HepG2 (cell line): ENCODE measurements around the gene C1orf116. TPM values are rescaled to one million over a fixed set of nuclear protein-coding genes. Genes with fewer than 3 reads are reported as not detected.
A peak's percentile ranks its signal among the peaks of the same experiment; 100 is the strongest.

ENCODE experiments used
- ATAC-seq: fragments of 200-7000 bp; cut with Tn5 transposase; 3 replicates; pipeline ENCODE4 v1.9.1; 2020; ENCODE audit warnings: mild to moderate bottlenecking, moderate library complexity
- BruUV-seq: library from RNA; stranded (reverse); fragments of 400-500 nt; replicated peaks from 2 replicates; lab custom pipeline; 2021; lab: Mats Ljungman, UMichigan
- CTCF ChIA-PET: fragments of 300-600 bp; formaldehyde crosslinking; extraction: SDS; loops from one replicate; lab custom pipeline; 2021; ENCODE audit warnings: low total read pairs, inconsistent platforms, low intra/inter-chr PET ratio; lab: Yijun Ruan, JAX
- POLR2A ChIA-PET: fragments of 350-600 bp; sonication (Branson Sonifier 250); formaldehyde crosslinking; loops from one replicate; lab custom pipeline; 2020; ENCODE audit warnings: antibody characterized with exemption, inconsistent platforms; lab: Yijun Ruan, JAX
- DNase-seq: peaks from one replicate; pipeline ENCODE4 v3.0.0-alpha.2; 2015; ENCODE audit warnings: low spot score
- FAIRE-seq: peaks from 3 replicates; lab custom pipeline; 2011; peaks lifted over from hg19 to GRCh38; lab: Jason Lieb, UNC
- H2AFZ ChIP-seq: one replicate; pipeline ENCODE4 v1.6.1; 2011; ENCODE audit warnings: low read length, inconsistent platforms
- H3K27ac ChIP-seq: fragments of 300-600 bp; 3 replicates; pipeline ENCODE4 v1.8.0; 2011; ENCODE audit warnings: mixed run types, mild to moderate bottlenecking, mixed read lengths, low read length, inconsistent platforms; ENCODE audit not compliant: insufficient read depth; ENCODE audit errors: extremely low read length
- H3K27me3 ChIP-seq, 2 experiments: fragments of 200-600 bp in 1 of 2; 2 replicates in 1 of 2; 3 replicates in 1 of 2; pipeline versions ENCODE4 v1.6.0 to v1.8.0; 2011; ENCODE audit warnings: low read length in 2 of 2, mild to moderate bottlenecking in 2 of 2, moderate library complexity in 2 of 2, inconsistent platforms in 1 of 2; ENCODE audit not compliant: insufficient read depth in 2 of 2, control insufficient read depth in 1 of 2
- H3K36me3 ChIP-seq, 2 experiments: fragments of 200-600 bp in 1 of 2; replicated peaks in 1 of 2; 2 replicates in 1 of 2; 3 replicates in 1 of 2; pipeline versions ENCODE4 v1.5.1 to v1.8.0; 2011; ENCODE audit warnings: low read length in 2 of 2, inconsistent platforms in 1 of 2; ENCODE audit not compliant: insufficient read depth in 2 of 2, control insufficient read depth in 1 of 2
- H3K4me1 ChIP-seq: 2 replicates; pipeline ENCODE4 v1.5.1; 2012; ENCODE audit warnings: low read length, inconsistent platforms; ENCODE audit not compliant: insufficient read depth
- H3K4me2 ChIP-seq: 2 replicates; pipeline ENCODE4 v1.6.0; 2011; ENCODE audit warnings: low read depth, low read length, inconsistent platforms
- H3K4me3 ChIP-seq, 3 experiments: fragments of 200-600 bp in 1 of 3; sonication (generic), shearing (Covaris generic) in 1 of 3; replicated peaks in 1 of 3; 2 replicates each; pipeline ENCODE4 v1.5.1; 2011 to 2016; ENCODE audit warnings: low read length in 3 of 3, inconsistent platforms in 2 of 3, low read depth in 2 of 3, mild to moderate bottlenecking in 2 of 3, control low read depth in 1 of 3, mixed read lengths in 1 of 3; ENCODE audit not compliant: insufficient read depth in 1 of 3
- H3K79me2 ChIP-seq: one replicate; pipeline ENCODE4 v1.6.1; 2011; ENCODE audit warnings: low read length, inconsistent platforms; ENCODE audit not compliant: insufficient read depth
- H3K9ac ChIP-seq: 2 replicates; pipeline ENCODE4 v1.6.0; 2011; ENCODE audit warnings: mild to moderate bottlenecking, low read depth, low read length, inconsistent platforms; ENCODE audit not compliant: insufficient read depth
- H3K9me3 ChIP-seq: 2 replicates; pipeline ENCODE4 v1.5.1; 2012; ENCODE audit warnings: mild to moderate bottlenecking, low read length
- H4K20me1 ChIP-seq: 2 replicates; pipeline ENCODE4 v1.6.0; 2011; ENCODE audit warnings: inconsistent platforms, mild to moderate bottlenecking, low read length, moderate library complexity; ENCODE audit not compliant: insufficient read depth
- HMG20B ChIP-seq: conservative IDR thresholded peaks from 2 replicates; pipeline ENCODE4 v1.6.1; 2016; ENCODE audit warnings: missing genetic modification reagents, missing compliant biosample characterization
- MAFK ChIP-seq, 2 experiments: IDR thresholded peaks in 1 of 2; conservative IDR thresholded peaks in 1 of 2; 2 replicates each; pipeline ENCODE4 v1.6.1; 2011; ENCODE audit warnings: improper control_type of control experiment in 2 of 2, low read length in 2 of 2
- NFATC3 ChIP-seq: sonication (generic); formaldehyde crosslinking; IDR thresholded peaks from 2 replicates; pipeline ENCODE4 v1.5.1; 2020; ENCODE audit warnings: mild to moderate bottlenecking, missing genetic modification reagents
- SP5 ChIP-seq: IDR thresholded peaks from 2 replicates; pipeline ENCODE4 v1.6.1; 2016; ENCODE audit warnings: low read depth, borderline replicate concordance
- ZNF317 ChIP-seq: sonication (generic); formaldehyde crosslinking; IDR thresholded peaks from 2 replicates; pipeline ENCODE4 v1.5.0; 2020; ENCODE audit warnings: mild to moderate bottlenecking, missing genetic modification reagents
- WGBS: methylation state at CpG from one replicate; pipeline ENCODE4 v1.1.6; 2017; ENCODE audit warnings: low lambda C conversion rate; 5-methylcytosine and 5-hydroxymethylcytosine counted together
- in situ Hi-C: cut with HindIII; loops from 2 replicates; pipeline ENCODE4 v1.10.0; 2017; ENCODE audit warnings: low pct_unique_long_range_greater_than_20kb; ENCODE audit not compliant: extremely low pct_ligation_motif_present
- intact Hi-C: fragments of 100-400 bp; cut with micrococcal nuclease; formaldehyde crosslinking; loops from one replicate; pipeline ENCODE4 v1.10.0; 2022; ENCODE audit not compliant: unreplicated experiment
- polyA plus RNA-seq, 8 experiments: library from polyadenylated mRNA; depleted of rRNA in 3 of 8; stranded (reverse) in 7 of 8; unstranded in 1 of 8; fragments of >200 nt; fragmentation: Illumina TruSeq in 4 of 8; extraction: Trizol in 4 of 8; gene quantifications; 2 replicates each; pipeline versions ENCODE4 v1.2.1 to v1.2.3, GENCODE V29; 2011 to 2016; ENCODE audit warnings: low read depth in 4 of 8, missing spikeins in 1 of 8, mixed read lengths in 1 of 8; ENCODE audit not compliant: insufficient read depth in 1 of 8
- total RNA-seq, 5 experiments: library from RNA; depleted of rRNA; stranded (reverse); fragments of >200 nt; fragmentation: Illumina TruSeq; extraction: Trizol; gene quantifications; 2 replicates each; pipeline ENCODE4 v1.2.3, GENCODE V29; 2016; ENCODE audit warnings: low read depth in 1 of 5
- TF ChIP-seq, protein P1 (sequence below): sonication (generic); formaldehyde crosslinking; IDR thresholded peaks from 2 replicates; pipeline ENCODE4 v1.4.0; 2020; ENCODE audit warnings: missing genetic modification reagents, mild to moderate bottlenecking, borderline replicate concordance
- TF ChIP-seq, protein P2 (sequence below): sonication (generic); formaldehyde crosslinking; IDR thresholded peaks from 2 replicates; pipeline ENCODE4 v1.4.0; 2020; ENCODE audit warnings: mild to moderate bottlenecking, missing genetic modification reagents
- TF ChIP-seq, protein P3 (sequence below): sonication (generic); formaldehyde crosslinking; IDR thresholded peaks from 2 replicates; pipeline ENCODE4 v1.8.1; 2022; ENCODE audit warnings: low read depth, mild to moderate bottlenecking, missing genetic modification reagents

Gene C1orf116
- total and polyA plus RNA-seq, 2 of the 13 experiments (the other 11 are each of a cell fraction or from before 2014, with no cell fraction given): 0.51 to 0.95 TPM

DNA sequence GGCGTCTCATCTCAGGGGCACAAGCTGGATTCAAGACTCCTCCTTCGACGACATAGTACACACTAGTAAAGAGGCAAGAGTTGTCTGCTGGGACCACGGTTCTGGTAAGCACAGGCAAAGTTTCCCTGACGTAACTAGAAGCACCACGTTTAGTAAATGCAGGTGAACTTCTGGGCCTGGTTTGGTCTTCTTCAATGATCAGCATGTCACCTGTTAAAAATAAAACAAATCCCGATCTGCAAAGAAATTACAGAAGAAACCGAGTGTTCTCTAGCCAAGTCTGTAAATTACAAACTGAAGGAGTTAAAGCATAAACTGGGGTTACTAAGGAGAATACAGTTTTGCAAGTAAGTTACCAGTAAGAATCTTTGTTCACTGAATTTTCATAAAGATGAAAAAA lies 17.0 kb upstream of the C1orf116 start:
- no peak for ATAC-seq
- DNase-seq: no peak
- ChIA-PET POLR2A (interaction anchor here (2.0 kb wide), 1 partner anchor 17 kb away, joined by 6 read pairs; the partner anchor contains the start of gene C1orf116), CTCF (interaction anchor here (3.2 kb wide), 1 partner anchor 28 kb away, joined by 14 read pairs; no protein-coding TSS in a partner anchor)
- Histone ChIP-seq H3K27ac (no peak overlapping the region), H3K4me3 (peak overlapping the region; percentile 95 to 98 (median 96); a peak in 5 of 6 replicates), H3K9ac (peak overlapping the region; percentile 94; the same call in 1 of the 2 replicates), H3K4me2 (peak overlapping the region; percentile 98), H3K36me3 (peaks cover 0 to 10% of the 10 kb centered on the region in 2 experiments; a peak in 1 of 5 replicates), H3K79me2 (peaks cover 56% of the 10 kb centered on the region), H2AFZ (no peak overlapping the region), H3K9me3 (no peaks in the 10 kb centered on the region), H4K20me1 (no peaks in the 10 kb centered on the region; the same call in none of the 2 replicates), H3K27me3 (no peaks in the 10 kb centered on the region; a peak in 1 of 5 replicates), H3K4me1 (peaks cover 62% of the 10 kb centered on the region)
- no peak for FAIRE-seq
- BruUV-seq: no TSS peak
- WGBS: 50% methylated on average over 8 of the region's 8 CpGs
- in situ Hi-C loops (no loop called here), intact Hi-C loops (no loop called here)
- TF ChIP-seq, protein P1, sequence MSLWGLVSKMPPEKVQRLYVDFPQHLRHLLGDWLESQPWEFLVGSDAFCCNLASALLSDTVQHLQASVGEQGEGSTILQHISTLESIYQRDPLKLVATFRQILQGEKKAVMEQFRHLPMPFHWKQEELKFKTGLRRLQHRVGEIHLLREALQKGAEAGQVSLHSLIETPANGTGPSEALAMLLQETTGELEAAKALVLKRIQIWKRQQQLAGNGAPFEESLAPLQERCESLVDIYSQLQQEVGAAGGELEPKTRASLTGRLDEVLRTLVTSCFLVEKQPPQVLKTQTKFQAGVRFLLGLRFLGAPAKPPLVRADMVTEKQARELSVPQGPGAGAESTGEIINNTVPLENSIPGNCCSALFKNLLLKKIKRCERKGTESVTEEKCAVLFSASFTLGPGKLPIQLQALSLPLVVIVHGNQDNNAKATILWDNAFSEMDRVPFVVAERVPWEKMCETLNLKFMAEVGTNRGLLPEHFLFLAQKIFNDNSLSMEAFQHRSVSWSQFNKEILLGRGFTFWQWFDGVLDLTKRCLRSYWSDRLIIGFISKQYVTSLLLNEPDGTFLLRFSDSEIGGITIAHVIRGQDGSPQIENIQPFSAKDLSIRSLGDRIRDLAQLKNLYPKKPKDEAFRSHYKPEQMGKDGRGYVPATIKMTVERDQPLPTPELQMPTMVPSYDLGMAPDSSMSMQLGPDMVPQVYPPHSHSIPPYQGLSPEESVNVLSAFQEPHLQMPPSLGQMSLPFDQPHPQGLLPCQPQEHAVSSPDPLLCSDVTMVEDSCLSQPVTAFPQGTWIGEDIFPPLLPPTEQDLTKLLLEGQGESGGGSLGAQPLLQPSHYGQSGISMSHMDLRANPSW (CRISPR knock-in tag): no peak
- TF ChIP-seq NFATC3 (CRISPR knock-in tag) (no peak), ZNF317 (no peak), MAFK (conservative IDR thresholded peaks at IDR 0.05 in 1 of 2, IDR thresholded peaks at IDR 0.05 in 1 of 2; ENCODE audit: low read length in 2 of 2) (no peak), HMG20B (CRISPR knock-in tag) (no peak), SP5 (CRISPR knock-in tag) (no peak)
- TF ChIP-seq, protein P2, sequence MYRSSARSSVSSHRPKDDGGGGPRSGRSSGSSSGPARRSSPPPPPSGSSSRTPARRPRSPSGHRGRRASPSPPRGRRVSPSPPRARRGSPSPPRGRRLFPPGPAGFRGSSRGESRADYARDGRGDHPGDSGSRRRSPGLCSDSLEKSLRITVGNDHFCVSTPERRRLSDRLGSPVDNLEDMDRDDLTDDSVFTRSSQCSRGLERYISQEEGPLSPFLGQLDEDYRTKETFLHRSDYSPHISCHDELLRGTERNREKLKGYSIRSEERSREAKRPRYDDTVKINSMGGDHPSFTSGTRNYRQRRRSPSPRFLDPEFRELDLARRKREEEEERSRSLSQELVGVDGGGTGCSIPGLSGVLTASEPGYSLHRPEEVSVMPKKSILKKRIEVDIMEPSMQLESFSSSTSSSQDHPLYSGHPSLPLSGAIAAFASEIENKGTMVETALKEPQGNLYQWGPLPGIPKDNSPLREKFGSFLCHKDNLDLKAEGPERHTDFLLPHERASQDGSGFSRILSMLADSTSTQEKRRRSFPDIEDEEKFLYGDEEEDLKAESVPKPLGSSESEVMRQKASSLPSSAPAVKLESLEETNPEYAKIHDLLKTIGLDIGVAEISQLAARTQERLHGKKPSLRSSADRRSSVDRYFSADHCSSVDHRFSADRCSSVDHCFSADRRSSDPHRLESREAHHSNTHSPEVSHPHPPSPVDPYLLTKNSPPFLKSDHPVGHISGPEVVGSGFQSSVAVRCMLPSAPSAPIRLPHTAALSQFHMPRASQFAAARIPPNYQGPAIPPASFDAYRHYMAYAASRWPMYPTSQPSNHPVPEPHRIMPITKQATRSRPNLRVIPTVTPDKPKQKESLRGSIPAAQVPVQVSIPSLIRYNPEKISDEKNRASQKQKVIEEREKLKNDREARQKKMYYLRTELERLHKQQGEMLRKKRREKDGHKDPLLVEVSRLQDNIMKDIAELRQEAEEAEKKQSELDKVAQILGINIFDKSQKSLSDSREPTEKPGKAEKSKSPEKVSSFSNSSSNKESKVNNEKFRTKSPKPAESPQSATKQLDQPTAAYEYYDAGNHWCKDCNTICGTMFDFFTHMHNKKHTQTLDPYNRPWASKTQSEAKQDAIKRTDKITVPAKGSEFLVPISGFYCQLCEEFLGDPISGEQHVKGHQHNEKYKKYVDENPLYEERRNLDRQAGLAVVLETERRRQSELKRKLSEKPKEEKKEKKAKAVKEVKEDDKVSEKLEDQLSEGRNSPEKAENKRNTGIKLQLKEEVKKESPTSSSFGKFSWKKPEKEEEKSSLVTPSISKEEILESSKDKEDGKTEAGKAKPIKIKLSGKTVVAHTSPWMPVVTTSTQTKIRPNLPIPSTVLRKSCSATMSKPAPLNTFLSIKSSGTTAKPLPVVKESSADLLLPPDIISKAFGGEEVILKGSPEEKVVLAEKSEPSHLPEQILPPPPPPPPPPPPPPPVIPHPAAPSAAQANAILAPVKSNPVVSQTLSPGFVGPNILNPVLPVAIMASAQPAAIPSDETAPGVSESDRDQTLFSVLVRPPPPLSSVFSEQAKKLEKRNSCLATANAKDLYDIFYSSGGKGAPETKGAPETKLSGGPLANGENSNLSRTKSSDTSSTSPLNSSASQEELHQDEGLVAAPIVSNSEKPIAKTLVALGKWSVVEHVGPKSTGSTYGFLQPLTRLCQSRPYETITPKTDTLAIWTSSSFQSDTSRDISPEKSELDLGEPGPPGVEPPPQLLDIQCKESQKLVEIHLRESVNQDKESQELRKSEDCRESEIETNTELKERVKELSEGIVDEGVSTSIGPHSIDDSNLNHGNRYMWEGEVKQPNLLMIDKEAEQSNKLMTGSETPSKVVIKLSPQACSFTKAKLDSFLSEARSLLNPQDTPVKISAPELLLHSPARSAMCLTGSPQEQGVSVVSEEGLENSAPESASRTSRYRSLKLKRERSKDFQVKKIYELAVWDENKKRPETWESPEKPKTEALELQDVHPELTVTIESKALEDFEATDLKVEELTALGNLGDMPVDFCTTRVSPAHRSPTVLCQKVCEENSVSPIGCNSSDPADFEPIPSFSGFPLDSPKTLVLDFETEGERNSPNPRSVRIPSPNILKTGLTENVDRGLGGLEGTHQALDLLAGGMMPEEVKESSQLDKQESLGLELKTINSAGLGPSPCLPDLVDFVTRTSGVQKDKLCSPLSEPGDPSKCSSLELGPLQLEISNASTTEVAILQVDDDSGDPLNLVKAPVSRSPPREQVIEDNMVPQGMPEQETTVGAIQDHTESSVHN (CRISPR knock-in tag): no peak
- TF ChIP-seq, protein P3, sequence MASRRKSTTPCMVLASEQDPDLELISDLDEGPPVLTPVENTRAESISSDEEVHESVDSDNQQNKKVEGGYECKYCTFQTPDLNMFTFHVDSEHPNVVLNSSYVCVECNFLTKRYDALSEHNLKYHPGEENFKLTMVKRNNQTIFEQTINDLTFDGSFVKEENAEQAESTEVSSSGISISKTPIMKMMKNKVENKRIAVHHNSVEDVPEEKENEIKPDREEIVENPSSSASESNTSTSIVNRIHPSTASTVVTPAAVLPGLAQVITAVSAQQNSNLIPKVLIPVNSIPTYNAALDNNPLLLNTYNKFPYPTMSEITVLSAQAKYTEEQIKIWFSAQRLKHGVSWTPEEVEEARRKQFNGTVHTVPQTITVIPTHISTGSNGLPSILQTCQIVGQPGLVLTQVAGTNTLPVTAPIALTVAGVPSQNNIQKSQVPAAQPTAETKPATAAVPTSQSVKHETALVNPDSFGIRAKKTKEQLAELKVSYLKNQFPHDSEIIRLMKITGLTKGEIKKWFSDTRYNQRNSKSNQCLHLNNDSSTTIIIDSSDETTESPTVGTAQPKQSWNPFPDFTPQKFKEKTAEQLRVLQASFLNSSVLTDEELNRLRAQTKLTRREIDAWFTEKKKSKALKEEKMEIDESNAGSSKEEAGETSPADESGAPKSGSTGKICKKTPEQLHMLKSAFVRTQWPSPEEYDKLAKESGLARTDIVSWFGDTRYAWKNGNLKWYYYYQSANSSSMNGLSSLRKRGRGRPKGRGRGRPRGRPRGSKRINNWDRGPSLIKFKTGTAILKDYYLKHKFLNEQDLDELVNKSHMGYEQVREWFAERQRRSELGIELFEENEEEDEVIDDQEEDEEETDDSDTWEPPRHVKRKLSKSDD (CRISPR knock-in tag): no peak
